DOHH2 (cell line): Measurements from ENCODE around the gene ZC3H6.

Experiments
- H3F3A ChIP-seq: fragments of 200-600 bp; sonication (generic), shearing (Covaris generic); 2 replicates; pipeline ENCODE4 v1.6.0; 2016; ENCODE audit warnings: antibody characterized with exemption, mild to moderate bottlenecking; ENCODE audit not compliant: control insufficient read depth, insufficient read depth
- H3K27ac ChIP-seq: fragments of 200-600 bp; sonication (generic); 2 replicates; pipeline ENCODE4 v1.5.1; 2014; ENCODE audit warnings: low read depth, mild to moderate bottlenecking, low read length, moderate library complexity
- H3K27me3 ChIP-seq: fragments of 200-600 bp; sonication (generic); 2 replicates; pipeline ENCODE4 v1.6.1; 2014; ENCODE audit warnings: mild to moderate bottlenecking, low read length, mixed read lengths; ENCODE audit not compliant: control insufficient read depth
- H3K36me3 ChIP-seq: fragments of 200-600 bp; sonication (generic); 2 replicates; pipeline ENCODE4 v1.6.1; 2014; ENCODE audit warnings: mild to moderate bottlenecking, low read length, moderate library complexity, mixed read lengths; ENCODE audit not compliant: control insufficient read depth
- H3K4me1 ChIP-seq: fragments of 200-600 bp; sonication (generic); 2 replicates; pipeline ENCODE4 v1.6.1; 2014; ENCODE audit warnings: mild to moderate bottlenecking, low read length, mixed read lengths; ENCODE audit not compliant: control insufficient read depth
- H3K4me2 ChIP-seq: fragments of 200-600 bp; sonication (generic); 2 replicates; pipeline ENCODE4 v1.6.0; 2014; ENCODE audit warnings: mild to moderate bottlenecking, low read length, moderate library complexity
- H3K4me3 ChIP-seq: fragments of 200-600 bp; sonication (generic); 2 replicates; pipeline ENCODE4 v1.5.1; 2014; ENCODE audit warnings: mild to moderate bottlenecking, low read length, mixed read lengths
- H3K79me2 ChIP-seq: fragments of 200-600 bp; sonication (generic); 2 replicates; pipeline ENCODE4 v1.6.1; 2014; ENCODE audit warnings: mild to moderate bottlenecking, low read length, mixed read lengths; ENCODE audit not compliant: control insufficient read depth
- H3K9me2 ChIP-seq: fragments of 200-600 bp; sonication (generic); replicated peaks from 2 replicates; pipeline ENCODE4 v1.6.1; 2014; ENCODE audit warnings: mild to moderate bottlenecking, low read length, mixed read lengths; ENCODE audit not compliant: control insufficient read depth
- H3K9me3 ChIP-seq: fragments of 200-600 bp; sonication (generic); 2 replicates; pipeline ENCODE4 v1.6.1; 2014; ENCODE audit warnings: antibody characterized with exemption, low read length, mixed read lengths; ENCODE audit not compliant: control insufficient read depth, insufficient read depth
- H4K20me1 ChIP-seq: fragments of 200-600 bp; sonication (generic); 2 replicates; pipeline ENCODE4 v1.6.0; 2014; ENCODE audit warnings: low read depth, mild to moderate bottlenecking, antibody characterized with exemption, low read length, moderate library complexity; ENCODE audit not compliant: control insufficient read depth, insufficient read depth
- EZH2phosphoT487 ChIP-seq: fragments of 200-600 bp; sonication (generic); IDR thresholded peaks from 2 replicates; pipeline ENCODE4 v1.6.1; 2017; ENCODE audit warnings: borderline replicate concordance, mild to moderate bottlenecking, antibody characterized with exemption, low read length, moderate library complexity, mixed read lengths
- TF ChIP-seq, protein P1 (sequence below): fragments of 200-600 bp; sonication (generic); IDR thresholded peaks from one replicate; pipeline ENCODE4 v1.5.1; 2014; ENCODE audit warnings: antibody characterized with exemption, mild to moderate bottlenecking, low read depth, low read length; ENCODE audit not compliant: poor library complexity, severe bottlenecking

The ZC3H6 gene

DNA sequence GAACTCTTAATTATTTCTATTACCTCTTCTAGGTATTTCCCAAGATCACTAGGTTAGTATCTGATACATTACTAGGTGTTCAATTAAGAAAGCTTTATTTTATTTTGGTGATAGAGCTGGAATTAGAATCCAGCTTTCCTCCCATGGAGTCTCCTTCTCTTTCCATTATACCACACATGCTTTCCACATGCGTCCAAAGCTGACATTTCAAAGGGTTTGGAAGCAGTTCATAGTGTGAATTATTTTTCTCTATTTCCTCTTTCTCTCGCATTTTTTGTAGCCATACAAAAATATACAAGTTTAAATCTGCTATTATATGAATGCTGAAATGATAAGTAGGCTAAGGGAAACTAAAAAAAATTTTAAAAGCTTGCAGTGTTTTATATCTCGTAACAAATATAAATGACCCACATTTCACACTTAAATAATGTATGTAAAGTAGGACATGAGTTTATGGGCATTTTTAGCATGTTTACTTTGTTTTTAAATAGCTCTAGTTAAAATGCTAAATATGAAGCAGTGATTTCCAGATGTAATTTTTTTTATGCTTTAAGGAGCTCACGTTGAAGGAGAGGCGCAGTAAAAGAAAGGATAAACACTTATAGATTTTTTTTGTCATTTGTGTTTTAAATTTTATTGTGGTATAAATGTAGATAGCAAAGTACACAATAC lies 20.1 kb downstream of the ZC3H6 start:
- Histone ChIP-seq H3K9me2 (no peaks in the 10 kb centered on the region), H3K79me2 (no peaks in the 10 kb centered on the region), H3K27ac (no peak overlapping the region), H3K4me3 (no peak overlapping the region), H4K20me1 (no peaks in the 10 kb centered on the region), H3K9me3 (no peaks in the 10 kb centered on the region), H3K4me2 (no peak overlapping the region), H3K27me3 (no peaks in the 10 kb centered on the region), H3F3A (no peaks in the 10 kb centered on the region), H3K4me1 (no peaks in the 10 kb centered on the region), H3K36me3 (no peaks in the 10 kb centered on the region)
- TF ChIP-seq EZH2phosphoT487: no peak
- TF ChIP-seq, protein P1, sequence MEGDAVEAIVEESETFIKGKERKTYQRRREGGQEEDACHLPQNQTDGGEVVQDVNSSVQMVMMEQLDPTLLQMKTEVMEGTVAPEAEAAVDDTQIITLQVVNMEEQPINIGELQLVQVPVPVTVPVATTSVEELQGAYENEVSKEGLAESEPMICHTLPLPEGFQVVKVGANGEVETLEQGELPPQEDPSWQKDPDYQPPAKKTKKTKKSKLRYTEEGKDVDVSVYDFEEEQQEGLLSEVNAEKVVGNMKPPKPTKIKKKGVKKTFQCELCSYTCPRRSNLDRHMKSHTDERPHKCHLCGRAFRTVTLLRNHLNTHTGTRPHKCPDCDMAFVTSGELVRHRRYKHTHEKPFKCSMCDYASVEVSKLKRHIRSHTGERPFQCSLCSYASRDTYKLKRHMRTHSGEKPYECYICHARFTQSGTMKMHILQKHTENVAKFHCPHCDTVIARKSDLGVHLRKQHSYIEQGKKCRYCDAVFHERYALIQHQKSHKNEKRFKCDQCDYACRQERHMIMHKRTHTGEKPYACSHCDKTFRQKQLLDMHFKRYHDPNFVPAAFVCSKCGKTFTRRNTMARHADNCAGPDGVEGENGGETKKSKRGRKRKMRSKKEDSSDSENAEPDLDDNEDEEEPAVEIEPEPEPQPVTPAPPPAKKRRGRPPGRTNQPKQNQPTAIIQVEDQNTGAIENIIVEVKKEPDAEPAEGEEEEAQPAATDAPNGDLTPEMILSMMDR: no peak

DNA sequence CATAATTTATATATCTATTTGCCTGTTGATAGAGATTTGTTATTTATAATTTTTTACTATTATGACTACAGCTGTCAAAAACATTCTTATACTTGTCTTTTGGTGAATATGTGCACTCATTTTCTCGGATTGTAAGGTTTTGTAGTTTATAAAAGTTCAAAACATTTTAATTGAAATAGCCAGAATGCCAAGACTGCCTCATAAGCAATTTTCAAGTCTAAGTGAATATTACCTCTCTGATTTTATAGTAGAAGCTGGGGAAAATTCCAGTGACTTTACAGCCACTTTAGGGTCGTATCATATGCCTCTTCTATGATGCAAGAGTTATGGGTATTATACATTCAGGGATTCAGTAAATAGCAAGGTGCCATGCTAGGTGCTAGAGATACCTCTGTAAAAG lies 21.0 kb downstream of the ZC3H6 start:
- Histone ChIP-seq H3K27me3 (no peaks in the 10 kb centered on the region), H3K4me3 (no peak overlapping the region), H3K4me2 (no peak overlapping the region), H3F3A (no peaks in the 10 kb centered on the region), H3K9me2 (no peaks in the 10 kb centered on the region), H3K36me3 (no peaks in the 10 kb centered on the region), H3K4me1 (no peaks in the 10 kb centered on the region), H3K9me3 (no peaks in the 10 kb centered on the region), H4K20me1 (no peaks in the 10 kb centered on the region), H3K27ac (no peak overlapping the region), H3K79me2 (no peaks in the 10 kb centered on the region)
- no peak for TF ChIP-seq EZH2phosphoT487
- TF ChIP-seq, protein P1: no peak

DNA sequence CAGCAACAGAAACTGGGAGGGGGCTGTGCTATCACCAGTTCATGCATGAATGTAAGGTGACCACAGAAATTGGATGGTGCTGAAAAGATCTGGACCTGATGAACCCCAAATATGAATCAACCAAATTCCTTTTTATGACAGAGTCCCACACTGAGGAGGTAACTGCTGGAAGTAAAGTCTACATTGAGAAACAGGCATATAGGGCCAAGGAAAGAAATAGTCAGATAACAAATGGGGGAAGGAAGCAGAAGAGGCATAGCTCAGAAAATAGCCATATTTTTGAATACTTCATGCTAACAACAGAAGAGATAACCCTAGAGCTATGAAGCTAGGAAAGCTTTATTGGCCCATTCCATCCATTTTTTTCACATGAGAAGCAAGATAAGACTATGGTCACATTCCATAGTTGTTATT lies 25.8 kb downstream of the ZC3H6 start:
- H3K9me2 ChIP-seq: no peaks in the 10 kb centered on the region
- H3K79me2 ChIP-seq: no peaks in the 10 kb centered on the region
- H3K4me1 ChIP-seq: peaks cover 11% of the 10 kb centered on the region
- H4K20me1 ChIP-seq: no peaks in the 10 kb centered on the region
- H3K27me3 ChIP-seq: no peaks in the 10 kb centered on the region
- no peak overlapping the region for H3K27ac ChIP-seq
- no peak overlapping the region for H3K4me3 ChIP-seq
- TF ChIP-seq EZH2phosphoT487: no peak
- TF ChIP-seq, protein P1: no peak
- H3K4me2 ChIP-seq: no peak overlapping the region
- H3K9me3 ChIP-seq: no peaks in the 10 kb centered on the region
- H3K36me3 ChIP-seq: peaks cover 6% of the 10 kb centered on the region
- no peaks in the 10 kb centered on the region; the same call in 1 of the 2 replicates for H3F3A ChIP-seq
